IPS-18a (cell line): ENCODE results near the gene TK2.
"Not testable (repeated sequence)": the region's sequence is repeated elsewhere in the genome, so short reads cannot be mapped to it uniquely, and the experiment has no call there.

ENCODE experiments used
- H3K27ac ChIP-seq: one replicate; pipeline ENCODE4 v1.5.1; 2013; ENCODE audit warnings: low read length
- H3K27me3 ChIP-seq: one replicate; pipeline ENCODE4 v1.6.1; 2013; ENCODE audit warnings: mild to moderate bottlenecking, low read length; ENCODE audit not compliant: control insufficient read depth, insufficient read depth
- H3K36me3 ChIP-seq: one replicate; pipeline ENCODE4 v1.6.1; 2013; ENCODE audit warnings: low read depth, low read length; ENCODE audit not compliant: control insufficient read depth
- H3K4me1 ChIP-seq: one replicate; pipeline ENCODE4 v1.6.1; 2013; ENCODE audit warnings: low read depth, low read length; ENCODE audit not compliant: control insufficient read depth
- H3K4me3 ChIP-seq: one replicate; pipeline ENCODE4 v1.5.1; 2013; ENCODE audit warnings: low read length
- H3K9ac ChIP-seq: one replicate; pipeline ENCODE4 v1.6.1; 2013; ENCODE audit warnings: mild to moderate bottlenecking, low read length, moderate library complexity
- H3K9me3 ChIP-seq: one replicate; pipeline ENCODE4 v1.6.1; 2013; ENCODE audit warnings: low read depth, low read length; ENCODE audit not compliant: control insufficient read depth

The TK2 gene

GRCh38 chr16:66471264-66471663 is 78.7 kb downstream of the TK2 start:
- no peaks in the 10 kb centered on the region for H3K9me3 ChIP-seq

DNA sequence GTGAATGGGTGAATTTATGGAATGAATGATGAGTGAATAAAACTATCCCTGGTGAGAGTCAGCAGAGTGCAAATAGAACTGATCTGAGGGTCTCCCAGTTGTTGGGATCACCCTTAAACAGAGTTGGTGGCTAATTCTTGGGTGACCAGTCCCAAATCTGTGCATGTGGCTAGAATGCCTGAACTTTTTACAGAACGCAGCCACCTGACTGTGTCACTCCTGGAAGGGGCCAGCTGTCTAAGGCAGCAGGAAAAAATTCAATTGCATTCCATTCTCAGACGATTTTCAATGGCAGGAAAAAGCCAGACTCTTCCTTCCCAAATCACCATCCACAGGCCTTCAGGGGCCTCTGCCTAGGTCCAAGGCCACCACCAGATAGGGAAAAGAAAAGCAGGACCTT is 79.4 kb downstream of the TK2 start:
- H3K27me3 ChIP-seq, result no peaks in the 10 kb centered on the region
- no peak overlapping the region for H3K9ac ChIP-seq
- H3K27ac ChIP-seq, result no peak overlapping the region
- H3K36me3 ChIP-seq, result no peaks in the 10 kb centered on the region
- H3K4me3 ChIP-seq, result no peak overlapping the region
- no peaks in the 10 kb centered on the region for H3K9me3 ChIP-seq
- peaks cover 3% of the 10 kb centered on the region for H3K4me1 ChIP-seq

More at GRCh38 chr16:66471264-66471663, 78.7 kb downstream of the TK2 start:
- H3K9ac ChIP-seq, result no peak overlapping the region
- H3K27ac ChIP-seq, result no peak overlapping the region
- no peaks in the 10 kb centered on the region for H3K27me3 ChIP-seq
- H3K36me3 ChIP-seq, result no peaks in the 10 kb centered on the region
- H3K4me3 ChIP-seq, result no peak overlapping the region
- peaks cover 3% of the 10 kb centered on the region for H3K4me1 ChIP-seq

DNA sequence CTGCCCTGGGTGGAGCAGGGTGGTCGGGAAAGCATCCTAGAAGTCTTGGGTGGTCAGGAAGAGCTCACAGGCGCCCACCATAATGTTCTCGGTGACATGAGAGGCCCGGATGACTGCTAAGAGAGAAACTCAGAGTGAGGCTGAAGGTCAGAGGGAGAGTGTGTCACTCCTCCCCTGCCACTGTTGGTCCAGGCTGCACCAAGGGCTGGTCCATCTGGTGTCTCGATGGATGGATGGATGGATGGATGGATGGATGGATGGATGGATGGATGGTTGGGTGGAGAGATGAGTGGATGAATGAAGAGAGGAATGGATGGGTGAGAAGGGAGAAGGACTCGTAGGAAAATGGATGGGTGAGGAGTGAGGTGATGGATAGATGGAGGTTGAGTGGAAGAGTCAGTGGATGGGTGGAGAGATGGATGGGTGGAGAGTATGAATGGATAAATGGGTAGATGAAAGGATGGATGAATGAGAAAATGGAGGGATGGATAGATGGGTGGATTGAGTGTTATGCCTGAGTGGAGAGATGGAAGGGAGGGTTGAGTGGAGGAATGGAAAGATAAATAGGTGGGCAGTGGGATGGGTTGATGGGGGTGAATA is 79.9 kb downstream of the TK2 start:
- Histone ChIP-seq H3K36me3 (no peaks in the 10 kb centered on the region), H3K9ac (no peak overlapping the region), H3K9me3 (no peaks in the 10 kb centered on the region), H3K27ac (no peak overlapping the region), H3K4me3 (no peak overlapping the region), H3K4me1 (peaks cover 3% of the 10 kb centered on the region), H3K27me3 (no peaks in the 10 kb centered on the region)

DNA sequence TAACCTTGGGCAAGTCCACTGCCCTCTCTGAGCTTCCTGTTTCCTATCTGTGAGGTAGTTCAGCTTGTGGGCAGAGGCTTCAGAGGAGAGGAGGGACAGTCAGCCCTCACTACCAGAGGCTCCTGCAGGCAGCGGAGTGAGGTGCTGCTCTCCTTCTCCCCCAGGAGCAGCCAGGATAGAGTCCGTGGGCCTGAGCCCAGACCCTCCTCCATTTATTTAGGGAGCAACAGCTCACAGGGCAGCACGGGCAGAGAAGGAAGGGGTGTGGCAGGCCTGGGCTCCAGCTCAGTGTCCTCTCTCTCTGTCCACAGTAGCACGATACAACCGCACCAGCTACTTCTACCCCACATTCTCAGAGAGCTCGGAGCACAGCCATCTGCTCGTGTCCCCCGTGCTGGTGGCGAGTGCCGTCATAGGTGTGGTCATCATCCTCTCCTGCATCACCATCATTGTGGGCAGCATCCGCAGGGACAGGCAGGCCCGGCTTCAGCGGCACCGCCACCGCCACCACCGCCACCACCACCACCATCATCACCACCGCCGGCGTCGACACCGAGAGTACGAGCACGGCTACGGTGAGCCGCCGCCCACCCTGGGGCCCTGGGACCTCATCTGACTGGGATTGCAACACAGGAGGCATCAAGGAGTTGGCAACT is 80.5 kb downstream of the TK2 start:
- no peaks in the 10 kb centered on the region for H3K9me3 ChIP-seq
- no peaks in the 10 kb centered on the region for H3K36me3 ChIP-seq
- no peaks in the 10 kb centered on the region for H3K27me3 ChIP-seq

DNA sequence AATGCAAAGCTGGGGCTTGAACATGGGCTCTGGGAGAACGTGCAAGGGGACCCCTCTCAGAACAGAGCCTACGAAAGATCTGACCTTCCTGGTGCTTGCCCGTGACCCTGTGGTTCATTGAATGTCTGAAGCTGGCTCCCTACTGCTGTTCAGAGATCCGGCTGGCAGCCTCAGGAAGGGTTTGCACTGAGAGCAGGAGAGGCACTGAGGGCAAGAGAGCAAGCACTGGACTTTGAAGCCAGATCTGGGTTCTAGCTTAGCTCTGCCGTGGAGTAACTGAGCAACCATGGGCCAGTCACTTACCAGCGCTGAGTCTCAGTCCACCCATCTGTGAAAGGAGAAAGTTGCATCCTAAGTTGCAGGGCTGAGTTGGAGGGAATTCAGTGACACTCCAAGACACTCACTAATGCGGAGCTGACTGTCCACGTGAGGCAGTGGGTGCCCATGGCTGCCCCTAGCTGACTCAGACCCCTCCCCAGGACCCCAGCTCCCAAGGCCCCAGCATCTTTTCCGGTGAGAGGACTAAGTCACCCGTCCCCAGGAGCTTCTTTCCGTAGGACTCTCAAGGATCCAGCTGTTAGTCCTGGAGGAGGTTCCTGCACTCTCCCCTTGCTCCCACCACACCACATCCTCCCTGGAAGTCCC is 81.5 kb downstream of the TK2 start:
- H3K27ac ChIP-seq, result no peak overlapping the region
- H3K9me3 ChIP-seq, result no peaks in the 10 kb centered on the region
- H3K4me1 ChIP-seq, result no peaks in the 10 kb centered on the region
- no peak overlapping the region for H3K9ac ChIP-seq
- H3K4me3 ChIP-seq, result no peak overlapping the region
- no peaks in the 10 kb centered on the region for H3K27me3 ChIP-seq
- H3K36me3 ChIP-seq, result no peaks in the 10 kb centered on the region

More for the DNA sequence above, 80.5 kb downstream of the TK2 start:
- Histone ChIP-seq H3K4me1 (peaks cover 3% of the 10 kb centered on the region), H3K27ac (no peak overlapping the region), H3K4me3 (no peak overlapping the region), H3K9ac (no peak overlapping the region)

DNA sequence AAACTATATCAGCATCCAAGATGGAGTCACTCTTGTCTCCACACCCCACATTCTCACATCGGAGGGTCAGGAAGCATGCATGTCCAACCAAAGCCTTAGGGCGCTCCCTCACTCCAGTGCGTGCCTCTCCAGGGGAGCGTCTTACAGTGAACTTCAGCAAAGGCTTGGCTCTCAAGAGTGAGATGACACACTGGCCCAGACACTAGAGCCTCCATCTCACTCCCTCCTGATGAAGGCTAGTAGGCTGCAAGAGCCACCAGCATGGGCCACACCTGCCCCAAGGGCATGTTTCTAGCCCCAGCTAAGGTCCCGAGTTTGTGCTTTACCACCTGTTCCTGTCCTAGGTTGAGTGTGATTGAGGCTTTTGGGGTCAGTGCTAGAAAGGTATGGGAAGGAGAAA is 82.3 kb downstream of the TK2 start:
- H3K27ac ChIP-seq, result no peak overlapping the region
- no peaks in the 10 kb centered on the region for H3K27me3 ChIP-seq
- H3K9me3 ChIP-seq, result no peaks in the 10 kb centered on the region
- H3K4me3 ChIP-seq, result no peak overlapping the region
- H3K9ac ChIP-seq, result no peak overlapping the region
- H3K4me1 ChIP-seq, result no peaks in the 10 kb centered on the region
- no peaks in the 10 kb centered on the region for H3K36me3 ChIP-seq

DNA sequence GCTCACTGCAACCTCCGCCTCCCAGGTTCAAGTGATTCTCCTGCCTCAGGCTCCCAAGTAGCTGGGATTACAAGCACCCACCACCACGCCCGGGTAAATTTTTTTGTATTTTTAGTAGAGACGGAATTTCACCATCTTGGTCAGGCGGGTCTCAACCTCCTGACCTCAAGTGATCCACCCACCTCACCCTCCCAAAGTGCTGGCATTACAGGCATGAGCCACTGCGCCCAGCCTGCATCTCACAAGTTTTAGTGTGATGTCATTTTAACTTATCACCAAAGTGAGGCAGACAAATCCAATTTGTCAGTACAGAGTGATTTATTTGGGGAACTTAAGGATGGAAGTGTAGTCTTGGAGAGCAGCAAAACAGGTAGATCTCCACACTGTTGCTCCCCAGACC is 83.3 kb downstream of the TK2 start:
- H3K4me1 ChIP-seq, H3K4me3 ChIP-seq, H3K9me3 ChIP-seq, H3K36me3 ChIP-seq, H3K27ac ChIP-seq, H3K27me3 ChIP-seq, H3K9ac ChIP-seq: not testable (repeated sequence)

DNA sequence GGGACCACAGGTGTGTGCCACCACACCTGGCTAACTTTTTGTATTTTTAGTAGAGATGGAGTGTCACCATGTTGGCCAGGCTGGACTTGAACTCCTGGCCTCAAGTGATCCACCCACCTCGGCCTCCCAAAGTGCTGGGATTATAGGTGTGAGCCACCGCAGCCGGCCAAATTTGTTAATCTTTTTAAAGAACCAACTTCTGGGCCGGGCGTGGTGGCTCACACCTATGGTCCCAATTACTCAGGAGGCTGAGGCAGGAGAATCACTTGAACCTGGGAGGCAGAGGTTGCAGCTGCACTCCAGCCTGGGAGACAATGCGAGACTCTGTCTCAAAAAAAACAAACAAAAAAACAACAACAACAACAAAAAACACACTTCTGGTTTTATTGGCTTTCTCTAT is 84.0 kb downstream of the TK2 start:
- H3K27me3 ChIP-seq, H3K4me3 ChIP-seq, H3K36me3 ChIP-seq, H3K9me3 ChIP-seq, H3K4me1 ChIP-seq, H3K9ac ChIP-seq, H3K27ac ChIP-seq: not testable (repeated sequence)

- Histone ChIP-seq H3K27me3 (peaks cover under 1% of the 10 kb centered on the region), H3K36me3 (no peaks in the 10 kb centered on the region), H3K9ac (no peak overlapping the region), H3K9me3 (no peaks in the 10 kb centered on the region), H3K4me3 (no peak overlapping the region), H3K4me1 (no peaks in the 10 kb centered on the region), H3K27ac (no peak overlapping the region)
Measured at GRCh38 chr16:66462912-66463311, 87.0 kb downstream of the TK2 start.

DNA sequence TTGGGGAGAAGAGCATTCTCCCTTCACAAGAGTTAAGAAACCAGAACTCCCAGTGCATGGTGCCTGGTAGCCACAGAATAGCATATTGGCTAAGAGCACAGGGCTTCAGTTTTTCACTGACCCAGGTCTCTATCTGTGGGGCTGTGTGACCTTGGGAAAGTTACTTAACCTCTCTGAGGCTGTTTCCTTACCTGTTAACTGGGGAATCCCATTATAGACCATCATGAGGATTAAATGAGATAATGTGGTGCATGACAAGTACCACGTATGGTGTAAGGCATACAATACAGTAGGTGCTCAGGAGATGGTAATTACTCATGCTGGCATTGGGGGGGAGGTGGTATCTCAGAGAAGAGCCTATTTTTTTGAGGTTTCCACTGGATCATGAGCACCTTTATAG is 89.2 kb downstream of the TK2 start:
- Histone ChIP-seq H3K27ac (no peak overlapping the region), H3K4me3 (no peak overlapping the region), H3K36me3 (no peaks in the 10 kb centered on the region), H3K4me1 (no peaks in the 10 kb centered on the region), H3K9ac (no peak overlapping the region), H3K9me3 (no peaks in the 10 kb centered on the region), H3K27me3 (peaks cover 4% of the 10 kb centered on the region)

DNA sequence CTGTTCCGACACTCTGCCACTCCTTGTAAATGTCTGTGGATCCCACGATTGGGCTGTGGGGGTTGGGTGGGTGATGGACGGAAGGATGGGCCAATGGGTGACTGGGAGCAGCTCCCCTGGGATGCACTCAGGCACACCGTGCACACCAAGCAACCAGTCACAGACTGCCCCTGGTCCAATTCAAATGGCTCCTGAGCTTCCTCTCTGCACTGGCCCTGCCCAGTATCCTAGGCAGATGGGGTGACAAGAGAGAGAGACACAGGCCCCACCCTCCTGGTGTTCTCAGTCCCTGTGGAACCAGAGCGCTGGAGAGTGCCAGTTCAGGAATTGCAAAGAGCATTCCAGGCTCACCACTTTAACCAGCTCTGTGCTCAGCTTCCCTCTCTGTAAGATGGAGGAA is 90.0 kb downstream of the TK2 start:
- no peaks in the 10 kb centered on the region for H3K9me3 ChIP-seq
- H3K27ac ChIP-seq, result no peak overlapping the region
- H3K4me1 ChIP-seq, result no peaks in the 10 kb centered on the region
- peaks cover 4% of the 10 kb centered on the region for H3K27me3 ChIP-seq
- no peaks in the 10 kb centered on the region for H3K36me3 ChIP-seq
- no peak overlapping the region for H3K9ac ChIP-seq
- H3K4me3 ChIP-seq, result no peak overlapping the region

DNA sequence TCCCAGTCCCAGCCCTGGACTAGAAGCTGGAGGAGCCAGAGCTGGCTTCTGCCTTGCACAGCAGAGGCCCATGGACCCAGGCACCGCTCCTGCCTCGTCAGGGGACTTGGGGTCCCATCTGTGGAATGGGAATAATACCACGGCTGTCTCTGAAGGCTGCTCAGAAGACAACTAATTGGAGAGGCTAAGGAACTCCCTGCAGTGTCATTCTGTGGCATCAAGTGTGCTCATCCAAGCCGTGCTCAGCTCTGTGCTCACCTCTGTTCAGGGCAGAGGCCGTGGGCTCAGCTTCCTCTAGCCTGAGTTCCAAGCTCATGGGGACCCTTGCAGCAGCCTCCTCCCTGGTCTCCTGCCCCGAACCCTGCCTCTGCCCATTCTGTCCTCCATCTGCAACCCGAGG is 91.1 kb downstream of the TK2 start:
- H3K27me3 ChIP-seq, result peaks cover 4% of the 10 kb centered on the region
- no peaks in the 10 kb centered on the region for H3K4me1 ChIP-seq
- no peaks in the 10 kb centered on the region for H3K36me3 ChIP-seq
- no peak overlapping the region for H3K27ac ChIP-seq
- no peaks in the 10 kb centered on the region for H3K9me3 ChIP-seq
- H3K9ac ChIP-seq, result no peak overlapping the region
- H3K4me3 ChIP-seq, result no peak overlapping the region
